Sigmoid colon (tissue), 7 donors: ENCODE measurements around the gene SEMA3G. TPM values are rescaled to one million over a fixed set of nuclear protein-coding genes. Genes with fewer than 3 reads are reported as not detected.
A peak's percentile ranks its signal among the peaks of the same experiment; 100 is the strongest.

Experiments
- DNase-seq: peaks from one replicate; pipeline ENCODE4 v3.0.0-alpha.2; 2019
- H3K27ac ChIP-seq, 4 donors: fragments of 200-600 bp; sonication (generic); one replicate each; pipeline ENCODE4 v1.5.1; 2016 to 2019; ENCODE audit warnings: mild to moderate bottlenecking in 1 of 4
- H3K27me3 ChIP-seq, 3 donors: fragments of 200-600 bp; sonication (generic); one replicate each; pipeline ENCODE4 v1.5.1; 2019; ENCODE audit warnings: mild to moderate bottlenecking in 1 of 3
- H3K36me3 ChIP-seq, 4 donors: fragments of 200-600 bp; sonication (generic); one replicate each; pipeline ENCODE4 v1.5.1; 2016 to 2019
- H3K4me1 ChIP-seq, 4 donors: fragments of 200-600 bp; sonication (generic); one replicate each; pipeline ENCODE4 v1.5.1; 2017 to 2019
- H3K4me3 ChIP-seq, 4 donors: fragments of 200-600 bp; sonication (generic); one replicate each; pipeline ENCODE4 v1.5.1; 2017 to 2019; ENCODE audit warnings: mild to moderate bottlenecking in 2 of 4, moderate library complexity in 1 of 4
- H3K9me3 ChIP-seq, 4 donors: fragments of 200-600 bp in 3 of 4; sonication (generic) in 3 of 4; one replicate each; pipeline versions ENCODE4 v1.5.1 to v1.6.1; 2013 to 2019
- EP300 ChIP-seq, 4 donors: sonication (generic); formaldehyde crosslinking; IDR thresholded peaks; one replicate each; pipeline ENCODE4 v1.6.1; 2017; ENCODE audit warnings: antibody characterized with exemption in 4 of 4
- POLR2A ChIP-seq, 2 donors: fragments of 450-650 bp; IDR thresholded peaks; one replicate each; pipeline ENCODE4 v1.6.1; 2016; ENCODE audit warnings: antibody characterized with exemption in 2 of 2, mild to moderate bottlenecking in 2 of 2, moderate library complexity in 2 of 2
- POLR2AphosphoS5 ChIP-seq, 4 donors: sonication (generic); formaldehyde crosslinking; IDR thresholded peaks; one replicate each; pipeline ENCODE4 v1.6.1; 2017; ENCODE audit warnings: antibody characterized with exemption in 4 of 4
- WGBS, 2 donors: extraction: QIAGEN DNeasy Blood & Tissue Kit; methylation state at CpG; one replicate each; pipeline ENCODE4 v1.1.7; 2013; 5-methylcytosine and 5-hydroxymethylcytosine counted together
- intact Hi-C: fragments of 100-400 bp; cut with DNase I; formaldehyde crosslinking; loops from one replicate; pipeline ENCODE4 v1.15.1; 2023
- polyA plus RNA-seq, 3 donors: library from polyadenylated mRNA; stranded (reverse); fragments of 200-250 nt; gene quantifications; one replicate each; pipeline ENCODE4 v1.2.3, GENCODE V29; 2013
- total RNA-seq, 4 donors: library from RNA; depleted of rRNA; stranded (reverse); fragments of >200 nt; gene quantifications; one replicate each; pipeline ENCODE4 v1.1.0, GENCODE V29; 2016
- TF ChIP-seq, protein P1 (sequence below), 4 experiments: fragments of 450-650 bp in 3 of 4; fragments of 200-600 bp in 1 of 4; IDR thresholded peaks; one replicate each; pipeline ENCODE4 v1.5.1; 2016 to 2019; ENCODE audit warnings: antibody characterized with exemption in 4 of 4, mild to moderate bottlenecking in 3 of 4, moderate library complexity in 2 of 4
- donor health status: healthy with polysubstance abuse.
- donor health status: Bipolar disorder and iron deficiency.
- donor health status: healthy.

The SEMA3G gene
- total and polyA plus RNA-seq, 7 donors = 0.23 to 7.4 (median 3.9) TPM

DNA sequence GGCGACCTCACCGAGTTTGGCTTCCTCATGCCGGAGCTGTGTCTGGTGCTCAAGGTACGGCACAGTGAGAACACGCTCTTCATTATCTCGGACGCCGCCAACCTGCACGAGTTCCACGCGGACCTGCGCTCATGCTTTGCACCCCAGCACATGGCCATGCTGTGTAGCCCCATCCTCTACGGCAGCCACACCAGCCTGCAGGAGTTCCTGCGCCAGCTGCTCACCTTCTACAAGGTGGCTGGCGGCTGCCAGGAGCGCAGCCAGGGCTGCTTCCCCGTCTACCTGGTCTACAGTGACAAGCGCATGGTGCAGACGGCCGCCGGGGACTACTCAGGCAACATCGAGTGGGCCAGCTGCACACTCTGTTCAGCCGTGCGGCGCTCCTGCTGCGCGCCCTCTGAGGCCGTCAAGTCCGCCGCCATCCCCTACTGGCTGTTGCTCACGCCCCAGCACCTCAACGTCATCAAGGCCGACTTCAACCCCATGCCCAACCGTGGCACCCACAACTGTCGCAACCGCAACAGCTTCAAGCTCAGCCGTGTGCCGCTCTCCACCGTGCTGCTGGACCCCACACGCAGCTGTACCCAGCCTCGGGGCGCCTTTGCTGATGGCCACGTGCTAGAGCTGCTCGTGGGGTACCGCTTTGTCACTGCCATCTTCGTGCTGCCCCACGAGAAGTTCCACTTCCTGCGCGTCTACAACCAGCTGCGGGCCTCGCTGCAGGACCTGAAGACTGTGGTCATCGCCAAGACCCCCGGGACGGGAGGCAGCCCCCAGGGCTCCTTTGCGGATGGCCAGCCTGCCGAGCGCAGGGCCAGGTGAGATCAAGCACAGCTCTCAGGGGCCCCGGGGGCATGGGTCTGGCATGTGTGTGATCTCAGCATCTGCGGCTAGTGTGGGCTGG lies 43.1 kb upstream of the SEMA3G start:
- 97% methylated on average over 59 of the region's 59 CpGs for WGBS, 2 donors
- no peak for DNase-seq
- no peaks in the 10 kb centered on the region for H3K27me3 ChIP-seq
- no peak overlapping the region for H3K27ac ChIP-seq
- H3K4me3 ChIP-seq = no peak overlapping the region
- TF ChIP-seq, protein P1, sequence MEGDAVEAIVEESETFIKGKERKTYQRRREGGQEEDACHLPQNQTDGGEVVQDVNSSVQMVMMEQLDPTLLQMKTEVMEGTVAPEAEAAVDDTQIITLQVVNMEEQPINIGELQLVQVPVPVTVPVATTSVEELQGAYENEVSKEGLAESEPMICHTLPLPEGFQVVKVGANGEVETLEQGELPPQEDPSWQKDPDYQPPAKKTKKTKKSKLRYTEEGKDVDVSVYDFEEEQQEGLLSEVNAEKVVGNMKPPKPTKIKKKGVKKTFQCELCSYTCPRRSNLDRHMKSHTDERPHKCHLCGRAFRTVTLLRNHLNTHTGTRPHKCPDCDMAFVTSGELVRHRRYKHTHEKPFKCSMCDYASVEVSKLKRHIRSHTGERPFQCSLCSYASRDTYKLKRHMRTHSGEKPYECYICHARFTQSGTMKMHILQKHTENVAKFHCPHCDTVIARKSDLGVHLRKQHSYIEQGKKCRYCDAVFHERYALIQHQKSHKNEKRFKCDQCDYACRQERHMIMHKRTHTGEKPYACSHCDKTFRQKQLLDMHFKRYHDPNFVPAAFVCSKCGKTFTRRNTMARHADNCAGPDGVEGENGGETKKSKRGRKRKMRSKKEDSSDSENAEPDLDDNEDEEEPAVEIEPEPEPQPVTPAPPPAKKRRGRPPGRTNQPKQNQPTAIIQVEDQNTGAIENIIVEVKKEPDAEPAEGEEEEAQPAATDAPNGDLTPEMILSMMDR (IDR thresholded peaks at IDR 0.05) = no peak
- no peak for TF ChIP-seq POLR2A (IDR thresholded peaks at IDR 0.05)
- TF ChIP-seq POLR2AphosphoS5 (IDR thresholded peaks at IDR 0.05) = no peak
- TF ChIP-seq EP300 (IDR thresholded peaks at IDR 0.05) = no peak
- peaks cover 0 to 33% (median 27%) of the 10 kb centered on the region in 4 donors for H3K4me1 ChIP-seq
- no peaks in the 10 kb centered on the region for H3K9me3 ChIP-seq
- H3K36me3 ChIP-seq = peaks cover 53 to 82% (median 70%) of the 10 kb centered on the region in 4 donors
- intact Hi-C loops = no loop called here

DNA sequence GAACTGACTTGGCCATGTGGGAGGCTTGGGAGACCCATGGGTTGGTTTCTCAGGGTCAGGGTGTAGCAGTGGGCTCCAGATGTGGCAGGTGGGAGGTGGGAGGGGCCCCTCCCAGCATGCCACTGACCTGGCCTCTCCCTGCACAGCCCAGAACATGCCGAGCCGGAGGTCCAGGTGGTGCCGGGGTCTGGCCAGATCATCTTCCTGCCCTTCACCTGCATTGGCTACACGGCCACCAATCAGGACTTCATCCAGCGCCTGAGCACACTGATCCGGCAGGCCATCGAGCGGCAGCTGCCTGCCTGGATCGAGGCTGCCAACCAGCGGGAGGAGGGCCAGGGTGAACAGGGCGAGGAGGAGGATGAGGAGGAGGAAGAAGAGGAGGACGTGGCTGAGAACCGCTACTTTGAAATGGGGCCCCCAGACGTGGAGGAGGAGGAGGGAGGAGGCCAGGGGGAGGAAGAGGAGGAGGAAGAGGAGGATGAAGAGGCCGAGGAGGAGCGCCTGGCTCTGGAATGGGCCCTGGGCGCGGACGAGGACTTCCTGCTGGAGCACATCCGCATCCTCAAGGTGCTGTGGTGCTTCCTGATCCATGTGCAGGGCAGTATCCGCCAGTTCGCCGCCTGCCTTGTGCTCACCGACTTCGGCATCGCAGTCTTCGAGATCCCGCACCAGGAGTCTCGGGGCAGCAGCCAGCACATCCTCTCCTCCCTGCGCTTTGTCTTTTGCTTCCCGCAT lies 42.3 kb upstream of the SEMA3G start:
- WGBS, 2 donors = 94 to 95% methylated on average over 31 of the region's 31 CpGs
- Histone ChIP-seq H3K36me3 (peaks cover 56 to 82% (median 62%) of the 10 kb centered on the region in 4 donors), H3K27ac (no peak overlapping the region)

DNA sequence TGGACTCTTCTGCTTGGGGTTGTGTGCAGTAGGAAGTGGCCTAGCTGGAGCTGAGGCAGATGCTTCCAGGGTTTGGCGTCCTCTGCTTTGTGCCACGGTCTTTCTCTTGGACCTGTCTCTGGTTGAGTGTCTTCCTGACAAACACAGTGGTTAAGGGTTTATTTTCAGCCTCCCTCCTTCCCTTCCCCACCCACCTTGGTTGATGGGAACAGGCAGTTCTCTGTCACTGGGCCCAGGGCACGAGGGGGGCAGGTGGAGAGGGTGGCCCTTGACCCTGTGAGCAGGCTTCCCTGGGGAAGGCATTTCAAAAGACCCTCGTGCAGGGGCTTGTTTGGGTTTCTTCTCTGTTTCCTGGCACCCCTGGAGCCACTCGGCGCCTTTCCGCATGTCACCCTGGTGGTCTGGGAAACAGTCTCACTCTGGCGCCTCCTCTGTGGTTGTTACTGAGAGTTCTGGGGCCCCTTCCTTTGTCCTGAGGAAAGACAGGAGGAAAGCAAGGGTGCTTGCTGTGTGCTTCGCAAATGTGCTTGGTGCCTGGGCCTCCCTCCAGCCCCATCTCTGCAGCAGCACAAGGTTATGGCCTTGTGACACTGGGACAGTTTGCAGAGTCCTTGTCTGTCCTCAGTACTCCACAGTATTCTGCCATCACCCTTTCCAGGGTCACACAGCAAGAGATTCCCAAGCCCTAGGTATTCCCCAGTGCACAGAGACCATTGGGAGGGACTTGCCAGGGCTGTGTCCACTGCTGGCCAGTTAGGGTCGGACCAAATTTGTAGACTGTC lies 40.0 kb upstream of the SEMA3G start:
- H3K4me1 ChIP-seq = peaks cover 0 to 38% (median 29%) of the 10 kb centered on the region in 4 donors
- no peak for DNase-seq
- intact Hi-C loops = no loop called here
- no peaks in the 10 kb centered on the region for H3K9me3 ChIP-seq
- H3K36me3 ChIP-seq = peaks cover 48 to 82% (median 58%) of the 10 kb centered on the region in 4 donors
- H3K27ac ChIP-seq = peak overlapping the region; percentile 56 to 76 (median 75)
- H3K27me3 ChIP-seq = no peaks in the 10 kb centered on the region
- TF ChIP-seq, protein P1 (IDR thresholded peaks at IDR 0.05) = no peak
- no peak for TF ChIP-seq POLR2A (IDR thresholded peaks at IDR 0.05)
- TF ChIP-seq EP300 (IDR thresholded peaks at IDR 0.05) = no peak
- no peak for TF ChIP-seq POLR2AphosphoS5 (IDR thresholded peaks at IDR 0.05)
- WGBS, 2 donors = 83 to 90% methylated on average over 10 of the region's 10 CpGs
- no peak overlapping the region for H3K4me3 ChIP-seq

More for the DNA sequence above, 42.3 kb upstream of the SEMA3G start:
- Histone ChIP-seq H3K4me3 (no peak overlapping the region), H3K4me1 (peaks cover 0 to 37% (median 33%) of the 10 kb centered on the region in 4 donors), H3K27me3 (no peaks in the 10 kb centered on the region), H3K9me3 (no peaks in the 10 kb centered on the region)
- intact Hi-C loops = no loop called here
- no peak for DNase-seq
- TF ChIP-seq EP300 (IDR thresholded peaks at IDR 0.05) = no peak
- TF ChIP-seq, protein P1 (IDR thresholded peaks at IDR 0.05) = no peak
- TF ChIP-seq POLR2A (IDR thresholded peaks at IDR 0.05) = no peak
- no peak for TF ChIP-seq POLR2AphosphoS5 (IDR thresholded peaks at IDR 0.05)

DNA sequence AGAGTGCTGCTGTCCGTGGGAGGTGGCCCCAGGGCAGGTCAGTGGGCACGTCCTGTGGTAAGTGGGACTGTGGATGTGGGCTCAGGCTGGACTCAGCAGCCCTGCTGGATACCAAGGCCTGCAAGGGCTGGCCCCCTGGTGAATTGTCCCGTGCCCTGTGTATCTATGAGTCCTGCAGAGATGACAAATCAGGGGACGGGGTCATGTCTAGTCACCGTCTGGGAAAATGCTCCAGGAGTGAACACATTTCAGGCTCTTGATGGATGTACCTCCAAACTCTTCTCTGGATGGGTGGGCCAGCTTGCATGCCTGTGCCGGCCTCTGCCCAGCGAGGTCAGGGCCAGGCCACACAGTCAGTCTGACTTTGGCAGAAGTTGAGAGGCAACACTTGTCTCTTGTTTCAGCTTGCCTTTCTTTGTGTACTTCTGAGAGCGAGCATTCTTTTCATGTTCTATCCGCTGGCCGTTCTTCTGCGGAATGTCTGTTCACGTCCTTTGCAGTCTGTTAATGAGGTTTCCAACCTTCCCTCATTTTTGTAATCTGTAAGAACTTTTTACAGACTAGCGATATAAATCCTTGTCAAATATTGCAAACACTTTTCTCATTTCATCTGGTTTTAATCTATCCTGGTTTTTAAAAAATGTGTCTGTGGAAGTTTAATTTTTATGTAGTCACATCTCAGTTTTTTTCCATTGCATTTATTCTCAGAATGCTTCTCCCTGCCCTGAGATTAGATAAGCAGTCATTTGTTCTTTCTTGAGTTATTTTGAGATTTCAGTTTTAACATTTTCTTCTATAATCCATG lies 38.9 kb upstream of the SEMA3G start:
- no peak overlapping the region for H3K4me3 ChIP-seq
- no peaks in the 10 kb centered on the region for H3K27me3 ChIP-seq
- TF ChIP-seq POLR2AphosphoS5 (IDR thresholded peaks at IDR 0.05) (peak in 1 of 4 donors; percentile 25), EP300 (IDR thresholded peaks at IDR 0.05) (no peak)
- no peak for DNase-seq
- H3K27ac ChIP-seq = peak overlapping the region; percentile 56 to 76 (median 75)
- 90 to 94% methylated on average over 13 of the region's 13 CpGs for WGBS, 2 donors
- H3K4me1 ChIP-seq = peaks cover 0 to 38% (median 28%) of the 10 kb centered on the region in 4 donors
- H3K9me3 ChIP-seq = no peaks in the 10 kb centered on the region
- H3K36me3 ChIP-seq = peaks cover 49 to 82% (median 58%) of the 10 kb centered on the region in 4 donors
- intact Hi-C loops = no loop called here
